Measurements from ENCODE around the gene HS3ST3A1.

Gene HS3ST3A1

DNA sequence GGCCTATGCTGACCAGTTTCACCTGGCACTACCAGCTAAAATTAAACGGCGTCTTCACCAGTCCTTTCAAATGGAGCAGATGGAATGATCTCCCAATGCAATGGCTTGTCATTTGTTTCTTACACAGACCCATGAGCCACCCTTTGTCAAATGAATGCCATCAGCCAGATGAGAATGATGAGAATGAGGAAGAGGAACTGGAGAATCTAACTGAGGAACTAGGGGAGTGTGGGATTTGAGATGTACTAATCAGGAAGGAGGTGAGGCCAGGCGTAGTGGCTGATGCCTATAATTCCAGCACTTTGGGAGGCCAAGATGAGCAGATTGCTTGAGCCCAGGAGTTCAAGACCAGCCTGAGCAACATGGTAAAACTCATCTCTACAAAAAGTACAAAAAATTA lies 116.4 kb downstream of the HS3ST3A1 start:
- no peak for DNase-seq

DNA sequence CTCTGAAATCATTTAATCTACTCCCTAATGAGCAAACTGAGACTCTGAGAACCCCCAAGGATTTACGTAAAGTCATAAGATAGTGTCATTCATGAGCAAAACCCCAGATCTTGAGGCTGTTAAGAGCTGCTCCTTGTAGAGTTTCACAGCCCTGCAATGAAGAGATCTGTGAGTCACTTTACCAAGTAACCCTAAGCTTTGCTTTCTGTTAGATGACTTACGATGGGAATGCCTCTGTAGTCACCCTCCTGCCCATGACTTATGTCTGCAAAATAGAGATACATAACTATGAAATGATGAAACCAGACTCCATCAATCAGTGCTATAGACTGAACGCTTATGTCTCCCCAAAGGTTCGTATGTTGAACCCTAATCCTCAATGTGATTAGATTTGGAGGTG lies 117.7 kb downstream of the HS3ST3A1 start:
- DNase-seq = no peak

DNA sequence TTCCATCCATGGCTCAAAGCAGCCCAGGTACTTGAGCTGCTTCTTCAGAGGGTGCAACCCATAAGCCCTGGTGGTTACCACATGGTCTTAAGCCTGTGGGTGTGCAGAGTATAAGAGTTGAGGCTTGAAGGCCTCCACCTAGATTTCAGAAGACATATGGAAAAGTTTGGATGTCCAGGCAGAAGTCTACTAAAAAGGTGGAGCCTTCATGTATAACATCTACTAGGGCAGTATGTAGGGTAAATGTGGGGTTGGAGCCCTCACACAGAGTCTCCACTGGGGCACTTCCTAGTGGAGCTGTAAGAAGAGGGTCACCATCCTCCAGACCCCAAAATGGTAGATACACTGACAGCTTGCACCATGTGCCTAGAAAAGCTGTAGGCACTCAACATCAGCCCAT lies 120.9 kb downstream of the HS3ST3A1 start:
- no peak for DNase-seq

DNA sequence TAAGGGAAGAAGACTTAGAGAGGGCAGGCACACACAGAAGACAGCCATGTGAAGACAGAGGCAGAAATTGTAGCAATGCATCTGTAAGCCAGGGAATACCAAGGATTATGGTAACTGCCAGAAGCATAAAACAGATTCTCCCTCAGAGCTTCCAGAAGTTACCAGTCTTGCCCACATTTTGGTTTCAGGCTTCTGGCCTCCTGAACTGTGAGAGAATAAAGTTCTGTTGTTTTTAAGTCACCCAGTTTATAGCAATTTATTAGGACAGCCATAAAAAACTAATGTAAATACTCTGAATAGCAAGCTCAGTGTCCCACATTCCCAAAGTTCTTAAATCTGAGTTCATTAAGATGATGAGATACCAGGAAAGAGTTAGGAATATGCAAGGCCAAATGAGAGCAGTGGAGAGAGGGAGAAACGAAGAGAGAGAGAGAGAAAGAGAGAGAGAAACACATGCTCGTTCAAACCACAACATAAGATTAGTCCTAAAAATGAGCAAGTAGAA lies 123.4 kb downstream of the HS3ST3A1 start:
- DNase-seq = no peak

DNA sequence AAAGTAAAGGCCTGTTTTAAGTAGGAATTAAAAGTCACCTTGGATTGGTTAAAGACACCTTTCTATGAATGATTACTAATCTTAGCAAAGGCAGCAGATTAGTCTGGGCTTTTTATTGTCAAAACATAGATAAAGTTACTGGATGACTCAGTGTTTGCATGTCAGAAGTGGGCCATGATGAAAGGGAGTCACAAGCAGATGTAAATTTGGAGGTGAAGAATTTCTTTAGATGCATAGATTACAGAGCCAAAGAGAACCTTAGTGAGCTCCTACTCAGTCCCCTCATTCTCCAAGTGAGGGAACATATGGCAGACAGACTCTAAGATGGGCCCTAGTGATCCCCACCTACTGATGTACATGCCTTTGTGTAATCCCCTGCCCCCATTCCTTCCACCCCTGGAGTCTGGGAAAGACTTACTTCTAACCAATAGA lies 124.5 kb downstream of the HS3ST3A1 start:
- DNase-seq = no peak

DNA sequence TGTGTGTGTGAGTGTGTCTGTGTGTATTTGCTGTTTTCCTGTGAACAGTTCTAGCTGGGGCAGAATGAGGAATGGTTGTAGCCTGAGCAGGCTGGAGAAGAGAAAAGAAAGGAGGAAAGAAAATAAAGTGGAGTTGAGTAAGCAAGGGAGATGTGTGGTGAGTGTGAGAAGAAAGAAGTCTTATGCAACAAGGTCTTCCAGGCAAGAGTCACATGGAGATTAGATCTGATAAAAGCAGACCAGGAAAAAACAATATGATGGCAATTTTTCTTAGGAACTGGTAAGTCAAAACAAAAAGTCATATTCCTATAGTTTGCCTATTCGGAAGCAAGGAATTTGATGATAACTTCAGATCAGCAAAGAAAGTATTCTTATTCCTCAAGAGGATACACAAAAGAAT lies 125.0 kb downstream of the HS3ST3A1 start:
- no peak for DNase-seq

DNA sequence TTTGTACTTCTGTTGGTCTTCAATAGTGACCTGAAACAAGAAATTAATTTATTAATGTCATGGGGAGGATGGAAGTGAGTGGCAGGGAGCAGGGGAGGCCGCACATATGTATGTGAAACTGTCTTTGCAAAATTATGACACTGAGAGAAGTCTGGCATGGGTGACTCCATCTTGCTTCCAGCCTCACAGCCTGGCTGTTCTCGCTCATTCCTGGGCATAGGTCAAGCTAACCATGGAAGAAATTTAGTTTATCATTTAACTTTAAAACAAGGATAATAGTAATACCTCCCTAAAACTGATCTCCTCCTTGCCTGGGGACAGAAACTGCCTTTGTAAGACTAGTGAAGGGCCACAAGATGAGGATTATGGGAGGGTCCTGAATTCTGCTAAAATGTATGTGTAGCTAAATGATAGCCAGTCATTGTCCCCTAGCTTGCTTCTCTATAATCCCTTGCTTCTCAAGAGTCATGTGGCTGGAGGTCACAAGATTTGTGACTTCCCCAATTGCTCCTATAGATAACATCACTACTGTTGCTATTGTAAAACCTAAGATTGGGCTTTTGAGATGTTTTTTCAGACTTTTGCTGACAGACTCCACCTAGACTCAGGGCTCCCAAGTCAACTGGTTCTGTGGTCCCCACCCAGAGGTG lies 126.0 kb downstream of the HS3ST3A1 start:
- no peak for DNase-seq

DNA sequence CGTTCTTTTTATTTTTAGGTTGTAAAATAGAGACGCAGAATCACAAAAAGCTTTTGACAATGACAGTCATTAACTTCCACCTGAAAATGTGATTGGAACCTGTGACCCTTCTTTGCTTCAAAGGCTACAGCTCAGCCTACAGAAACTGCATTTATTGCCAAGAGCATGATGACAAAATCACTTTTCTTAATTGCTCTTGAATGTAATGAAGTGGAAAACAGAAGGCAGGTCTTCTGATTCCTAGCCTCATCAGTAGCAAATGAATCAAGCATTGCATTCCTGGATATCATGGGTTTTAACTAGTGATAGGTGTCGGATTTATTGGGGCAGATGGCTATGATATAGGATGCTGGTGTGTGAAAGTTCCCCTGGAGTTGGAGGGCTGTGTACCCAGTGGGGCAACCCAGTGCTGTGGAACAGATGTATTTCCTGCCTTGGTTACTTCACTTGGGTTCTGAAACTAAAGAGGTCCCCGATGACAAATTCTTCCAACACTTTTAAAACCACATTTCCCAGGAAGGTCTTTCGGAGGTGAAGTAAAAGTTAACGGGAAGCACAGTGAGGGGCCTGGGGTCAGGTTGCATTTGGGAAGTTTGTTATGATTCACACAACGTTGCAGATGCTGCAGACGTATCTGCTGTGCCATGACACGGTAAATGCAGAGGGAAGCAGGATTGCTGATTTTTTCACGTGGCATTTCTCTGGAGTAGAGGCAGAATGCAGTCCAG lies 127.5 kb downstream of the HS3ST3A1 start:
- DNase-seq = no peak

DNA sequence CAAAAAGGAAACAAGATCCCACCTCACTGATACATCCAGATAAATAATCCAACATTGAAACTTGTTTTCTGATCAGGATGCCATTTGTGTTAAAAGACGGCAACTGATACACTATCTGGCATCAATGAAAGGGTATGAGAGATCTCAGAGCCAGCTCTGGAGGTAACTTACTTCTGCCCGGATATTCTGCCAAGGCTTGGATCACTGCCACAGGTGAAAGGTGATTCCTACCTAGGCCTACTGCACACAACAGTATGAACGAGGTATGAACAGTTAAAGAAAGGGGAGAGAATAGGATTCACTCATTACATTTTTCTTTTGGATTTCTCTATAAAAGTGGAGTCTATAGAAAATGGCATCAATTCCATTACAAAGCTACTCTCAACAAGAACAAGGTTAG lies 136.1 kb downstream of the HS3ST3A1 start:
- DNase-seq = no peak

DNA sequence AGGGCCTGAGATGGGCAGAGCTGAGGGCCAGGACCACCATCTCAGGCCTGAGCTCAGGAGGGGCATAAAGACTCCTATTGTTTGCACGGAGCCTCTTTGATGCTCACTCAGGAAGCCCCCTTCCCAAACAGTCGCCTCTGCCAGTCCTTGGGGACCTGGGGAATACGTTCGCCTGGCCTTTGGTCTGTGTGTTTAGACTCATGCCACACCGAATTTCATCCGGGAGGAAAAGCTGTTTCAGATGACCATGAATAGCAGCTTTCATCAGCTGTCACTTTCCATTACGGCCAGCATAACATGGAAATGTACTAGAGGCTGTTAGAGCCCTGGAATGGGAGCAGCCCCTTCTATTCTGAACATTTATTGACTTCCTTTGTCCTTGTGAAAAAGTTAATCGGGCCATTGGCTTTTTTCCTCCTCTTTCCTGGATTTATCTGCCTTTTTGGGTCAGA lies 139.0 kb downstream of the HS3ST3A1 start:
- DNase-seq = no peak

DNA sequence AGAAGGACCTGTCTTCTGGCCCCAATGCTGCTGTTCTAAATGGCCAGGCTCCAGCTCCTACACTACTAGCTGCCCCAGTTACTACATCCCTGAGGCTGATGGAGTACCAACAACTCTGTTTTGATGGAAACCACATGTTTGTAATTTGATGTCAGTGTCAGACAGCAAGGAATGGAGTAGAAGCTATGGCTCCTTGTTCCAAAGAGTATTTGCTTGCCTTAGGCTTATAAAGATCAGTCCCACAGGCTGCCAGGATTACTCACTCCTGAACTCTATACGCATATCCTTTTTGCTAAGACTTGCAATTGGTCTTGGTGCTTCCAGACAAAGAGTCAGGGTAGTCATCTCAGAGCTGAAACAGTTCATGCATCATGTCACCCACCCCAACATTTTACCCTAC lies 139.6 kb downstream of the HS3ST3A1 start:
- DNase-seq = no peak

DNA sequence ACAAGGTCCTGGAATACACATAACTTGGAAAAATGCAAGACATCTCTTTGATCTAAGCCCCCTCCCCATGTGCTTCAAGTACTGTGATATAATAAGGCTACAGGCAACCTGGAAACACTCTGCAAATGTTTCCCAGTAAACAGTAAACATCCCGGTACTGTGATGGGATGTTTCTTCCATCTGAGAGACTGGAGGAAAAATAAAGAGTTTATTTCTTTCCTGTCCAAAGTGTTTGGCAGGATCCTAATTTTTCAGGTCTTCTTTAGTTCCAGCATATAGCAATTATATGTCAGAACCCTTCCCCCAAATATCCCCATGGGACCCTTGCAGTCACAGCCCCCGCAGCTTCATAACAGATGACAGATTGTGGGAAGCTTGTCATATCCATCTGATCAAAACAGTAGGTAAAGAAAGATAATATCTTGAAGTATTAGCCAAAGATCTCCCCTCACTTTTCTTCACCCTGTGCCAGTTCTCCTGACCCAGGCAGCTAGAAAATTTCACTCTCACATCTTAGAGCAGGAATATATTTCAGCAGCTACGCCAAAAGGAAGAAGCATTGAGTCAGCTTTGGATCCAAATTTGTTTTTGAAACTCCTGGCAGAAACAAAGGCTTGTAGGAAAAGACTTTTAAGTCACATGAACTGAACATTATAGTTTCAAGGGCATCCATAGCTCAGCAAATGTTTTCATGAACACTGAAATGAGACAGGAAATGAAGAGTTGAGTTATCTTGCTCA lies 141.3 kb downstream of the HS3ST3A1 start:
- no peak for DNase-seq

DNA sequence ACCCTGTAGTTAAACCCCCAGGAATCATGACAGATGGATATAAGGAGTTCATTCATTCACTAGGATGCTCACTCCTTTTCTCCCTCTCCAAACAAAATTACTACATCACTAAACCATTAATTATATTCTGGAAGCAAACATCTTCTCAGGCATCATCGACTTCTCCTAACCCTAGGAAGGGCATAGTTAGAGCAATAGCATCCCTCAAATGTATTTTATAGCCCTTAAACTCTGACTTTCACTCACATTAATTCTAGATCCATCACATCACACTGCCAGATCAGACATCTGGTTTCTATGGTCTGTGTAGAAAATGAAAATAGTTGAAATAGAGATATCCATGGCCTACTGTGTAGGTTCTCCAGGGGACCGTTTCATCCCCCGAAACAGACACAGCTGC lies 143.9 kb downstream of the HS3ST3A1 start:
- DNase-seq = no peak
